ENCODE data around the gene VTI1A. TPM values are rescaled to one million over a fixed set of nuclear protein-coding genes. Genes with fewer than 3 reads are reported as not detected.
"Not testable (repeated sequence)": the region's sequence is repeated elsewhere in the genome, so short reads cannot be mapped to it uniquely, and the experiment has no call there.

VTI1A gene
- total RNA-seq, 2 donors from 2014 or later = 35.2 to 46.9 TPM

DNA sequence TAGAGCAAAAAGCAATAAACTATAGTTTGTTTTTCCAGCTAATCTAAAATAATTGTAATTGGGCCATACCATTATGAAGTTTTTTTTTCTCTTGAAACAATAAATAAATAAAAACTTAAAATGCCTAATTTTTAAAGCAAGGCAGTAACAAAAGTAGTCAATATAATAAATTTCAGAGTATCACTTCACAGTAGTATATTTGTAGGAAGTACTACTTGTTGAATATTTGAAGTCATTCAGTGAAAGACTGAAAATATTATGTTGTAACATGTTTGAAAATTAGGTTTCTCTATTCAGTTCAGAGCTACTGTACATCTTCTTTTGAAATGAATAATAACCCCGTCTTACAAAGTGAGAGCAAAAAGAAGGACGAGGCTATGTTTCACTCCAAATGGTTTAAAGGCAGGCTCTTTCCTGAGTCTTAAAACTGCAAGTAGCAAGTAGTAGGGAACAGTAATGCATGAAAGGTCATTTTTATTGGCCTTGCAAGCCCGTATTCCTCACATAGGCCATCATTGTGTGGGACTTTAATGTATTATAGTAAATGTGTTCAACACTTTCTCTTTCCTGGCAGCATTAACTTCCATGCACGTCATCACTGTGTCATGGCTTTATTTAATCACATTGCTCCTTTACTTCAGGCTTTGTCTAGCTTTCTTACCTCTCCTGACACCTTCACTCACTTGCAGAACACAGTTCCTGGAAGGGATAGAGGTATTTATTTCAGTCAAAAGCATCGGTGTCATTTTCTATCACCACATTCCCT lies 141.4 kb downstream of the VTI1A start:
- H3K4me3 Mint-ChIP-seq = no peak overlapping the region
- H3K36me3 Mint-ChIP-seq (ENCODE audit: low read depth) = peaks cover 9% of the 10 kb centered on the region
- no peaks in the 10 kb centered on the region for H3K27me3 Mint-ChIP-seq
- H3K27ac Mint-ChIP-seq = no peak overlapping the region
- ATAC-seq (replicated peaks) = no peak
- H3K4me1 Mint-ChIP-seq = no peaks in the 10 kb centered on the region
- no peaks in the 10 kb centered on the region for H3K9me3 Mint-ChIP-seq

DNA sequence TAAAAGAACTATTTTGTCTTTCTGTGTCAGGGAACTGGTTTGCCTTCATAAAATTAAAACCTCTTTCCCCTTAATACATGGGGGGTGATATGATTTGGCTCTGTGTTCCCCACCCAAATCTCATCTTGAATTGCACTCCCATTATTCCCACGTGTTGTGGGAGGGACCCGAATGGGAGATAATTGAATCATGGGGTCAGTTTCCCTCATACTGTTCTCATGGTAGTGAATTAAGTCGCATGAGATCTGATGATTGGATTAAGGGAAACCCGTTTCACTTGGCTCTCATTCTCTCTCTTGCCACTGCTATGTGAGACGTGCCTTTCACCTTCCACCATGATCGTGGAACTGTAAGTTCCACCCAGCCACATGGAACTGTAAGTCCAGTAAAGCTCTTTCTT lies 142.1 kb downstream of the VTI1A start:
- no peak for ATAC-seq (replicated peaks)
- H3K27ac Mint-ChIP-seq = no peak overlapping the region
- H3K4me1 Mint-ChIP-seq = no peaks in the 10 kb centered on the region
- peaks cover 9% of the 10 kb centered on the region for H3K36me3 Mint-ChIP-seq (ENCODE audit: low read depth)
- no peak overlapping the region for H3K4me3 Mint-ChIP-seq
- H3K27me3 Mint-ChIP-seq = no peaks in the 10 kb centered on the region
- H3K9me3 Mint-ChIP-seq = no peaks in the 10 kb centered on the region

DNA sequence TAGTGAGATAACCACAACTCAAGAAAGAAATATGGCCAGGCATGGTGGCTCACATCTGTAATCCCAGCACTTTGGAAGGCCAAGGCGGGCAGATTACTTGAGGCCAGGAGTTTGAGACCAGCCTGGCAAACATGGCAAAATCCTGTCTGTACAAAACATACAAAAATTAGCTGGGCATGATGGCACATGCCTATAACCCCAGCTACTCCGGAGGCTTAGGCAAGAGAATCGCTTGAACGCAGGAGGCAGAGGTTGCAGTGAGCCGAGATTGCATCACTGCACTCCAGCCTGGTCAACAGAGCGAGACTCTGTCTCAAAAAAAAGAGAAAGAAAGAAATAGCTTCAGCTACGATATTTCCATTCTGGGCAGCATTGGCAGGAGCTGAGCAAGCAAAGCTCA lies 143.8 kb downstream of the VTI1A start:
- not testable (repeated sequence) for H3K4me1 Mint-ChIP-seq; H3K36me3 Mint-ChIP-seq (ENCODE audit: low read depth)

DNA sequence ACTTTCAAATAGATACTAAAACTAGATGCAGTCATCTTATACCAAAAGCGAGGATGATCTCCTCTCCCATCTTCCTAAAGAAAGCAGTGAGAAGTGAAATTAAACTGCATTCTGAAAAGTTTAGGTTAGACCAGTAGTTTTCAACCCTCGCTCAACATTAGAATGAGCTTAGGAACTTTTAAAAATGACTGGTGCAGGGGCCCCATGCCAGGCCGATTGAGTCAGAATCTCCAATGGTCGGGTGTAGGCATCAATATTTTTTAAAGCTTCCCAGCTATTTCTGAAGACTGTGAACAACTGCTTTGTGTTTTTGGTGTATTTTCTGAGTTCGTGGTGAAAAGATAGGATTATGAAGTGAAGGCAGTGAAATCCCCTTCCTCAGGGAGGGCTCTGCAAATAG lies 146.0 kb downstream of the VTI1A start:
- H3K27me3 Mint-ChIP-seq = no peaks in the 10 kb centered on the region
- no peak for ATAC-seq (replicated peaks)
- no peak overlapping the region for H3K4me3 Mint-ChIP-seq
- no peaks in the 10 kb centered on the region for H3K4me1 Mint-ChIP-seq
- H3K9me3 Mint-ChIP-seq = no peaks in the 10 kb centered on the region
- H3K27ac Mint-ChIP-seq = no peak overlapping the region
- no peaks in the 10 kb centered on the region for H3K36me3 Mint-ChIP-seq (ENCODE audit: low read depth)

More for the DNA sequence above, 143.8 kb downstream of the VTI1A start:
- H3K27ac Mint-ChIP-seq; H3K4me3 Mint-ChIP-seq; H3K9me3 Mint-ChIP-seq; ATAC-seq (replicated peaks); H3K27me3 Mint-ChIP-seq: not testable (repeated sequence)

DNA sequence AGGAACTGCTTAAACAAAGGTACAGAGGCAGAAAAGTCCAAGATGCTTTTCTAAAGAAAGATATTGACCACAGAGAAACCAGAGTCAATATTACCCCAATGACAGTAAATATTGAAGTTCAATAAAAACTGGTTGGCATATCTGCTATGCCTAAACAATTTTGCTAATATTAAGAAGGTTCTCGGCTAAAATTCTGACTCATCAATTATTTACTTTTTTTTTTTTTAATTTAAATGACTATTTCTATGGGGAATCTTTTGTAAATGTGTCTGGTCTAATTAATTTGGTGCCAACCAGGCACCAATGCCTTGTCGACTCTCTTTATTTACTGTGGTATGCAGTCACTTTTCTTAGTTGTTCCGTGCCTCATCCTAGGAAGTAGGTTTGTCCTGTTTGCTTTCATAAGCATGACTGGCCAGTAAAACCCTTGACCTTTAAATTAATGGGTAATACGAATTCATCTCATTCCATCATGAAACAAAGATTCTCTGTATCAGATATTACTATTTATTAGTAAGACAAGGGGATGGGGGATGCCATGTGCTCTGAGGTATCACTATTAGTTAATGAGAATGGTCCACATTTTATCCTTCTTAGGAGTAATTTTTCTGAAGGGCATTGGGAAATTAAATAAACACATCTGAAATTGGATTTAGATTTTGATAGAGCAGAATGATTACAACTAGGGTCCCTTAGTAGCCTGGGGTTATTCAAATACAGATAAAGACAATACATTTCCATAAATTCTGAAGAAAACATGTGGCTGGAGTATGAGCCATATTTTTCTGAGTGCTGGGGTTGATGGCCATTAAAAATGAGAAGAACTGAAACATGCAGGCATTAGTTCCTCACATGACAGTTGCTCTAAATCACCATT lies 154.4 kb downstream of the VTI1A start:
- Mint-ChIP-seq H3K27ac (no peak overlapping the region), H3K36me3 (ENCODE audit: low read depth) (peaks cover 10% of the 10 kb centered on the region), H3K9me3 (peaks cover 3% of the 10 kb centered on the region), H3K4me1 (no peaks in the 10 kb centered on the region), H3K27me3 (no peaks in the 10 kb centered on the region), H3K4me3 (no peak overlapping the region)
- no peak for ATAC-seq (replicated peaks)

DNA sequence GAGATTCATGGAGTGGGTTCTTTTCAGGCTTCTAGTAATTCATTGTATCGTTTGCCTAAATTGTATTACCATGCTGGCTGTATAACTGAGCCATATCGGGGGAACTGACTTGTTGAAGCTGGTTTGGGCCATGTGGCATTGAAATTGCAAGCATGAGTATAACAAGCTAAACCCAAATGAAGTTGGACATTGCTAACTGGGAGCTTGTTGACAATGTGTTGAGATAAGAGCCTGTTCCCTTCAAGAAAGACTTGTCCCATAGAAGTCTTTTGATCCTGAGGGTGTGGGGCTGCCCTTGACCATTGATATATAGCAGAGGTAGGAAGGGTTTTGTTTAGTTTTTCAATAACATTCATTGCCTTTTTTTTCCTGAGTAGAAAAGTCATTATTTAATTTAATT lies 156.0 kb downstream of the VTI1A start:
- peaks cover 3% of the 10 kb centered on the region for H3K9me3 Mint-ChIP-seq
- H3K36me3 Mint-ChIP-seq (ENCODE audit: low read depth) = peaks cover 11% of the 10 kb centered on the region

DNA sequence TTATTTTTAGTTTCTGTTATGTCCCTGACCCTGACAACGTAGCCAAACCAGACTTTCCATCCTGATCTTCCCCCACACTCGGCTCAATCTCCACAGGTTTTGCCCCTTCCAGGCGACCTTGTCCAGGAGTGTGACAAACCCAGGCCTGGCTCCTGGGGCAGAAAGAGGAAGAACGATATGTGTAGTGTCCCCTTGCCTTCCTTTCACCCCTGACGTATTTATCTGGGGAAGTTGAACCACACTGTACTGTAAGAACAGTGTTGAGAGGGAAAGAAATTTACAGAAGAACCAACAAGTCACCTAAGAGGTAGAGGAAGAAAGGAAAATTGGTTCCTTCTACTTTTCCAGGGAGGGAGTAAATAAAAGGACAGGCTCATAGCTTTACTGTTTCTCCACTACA lies 158.0 kb downstream of the VTI1A start:
- no peak overlapping the region for H3K4me3 Mint-ChIP-seq
- H3K36me3 Mint-ChIP-seq (ENCODE audit: low read depth) = peaks cover 11% of the 10 kb centered on the region
- no peaks in the 10 kb centered on the region for H3K4me1 Mint-ChIP-seq
- ATAC-seq (replicated peaks) = no peak
- H3K27me3 Mint-ChIP-seq = no peaks in the 10 kb centered on the region
- no peak overlapping the region for H3K27ac Mint-ChIP-seq
- H3K9me3 Mint-ChIP-seq = no peaks in the 10 kb centered on the region

More for the DNA sequence above, 156.0 kb downstream of the VTI1A start:
- ATAC-seq (replicated peaks) = no peak
- Mint-ChIP-seq H3K27me3 (no peaks in the 10 kb centered on the region), H3K4me1 (no peaks in the 10 kb centered on the region), H3K4me3 (no peak overlapping the region), H3K27ac (no peak overlapping the region)

DNA sequence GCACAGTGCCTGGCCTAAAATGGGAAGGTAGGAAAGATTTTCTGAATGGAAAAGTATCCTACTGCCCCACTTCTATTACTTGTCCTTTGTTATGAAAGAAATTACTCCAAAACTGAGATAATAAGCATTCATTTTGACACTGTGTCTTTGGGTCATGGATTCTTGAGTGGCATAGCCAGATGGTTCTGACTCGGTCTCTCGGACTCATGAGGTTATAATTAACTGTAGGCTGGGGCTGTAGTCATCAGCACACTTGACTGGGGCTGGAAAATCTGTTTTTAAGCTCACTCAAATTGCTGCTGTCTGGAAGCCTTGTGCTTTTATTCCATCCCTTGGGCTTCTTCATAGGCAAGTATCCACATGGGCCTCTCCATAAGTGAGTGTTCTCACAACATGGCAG lies 160.5 kb downstream of the VTI1A start:
- Mint-ChIP-seq H3K9me3 (no peaks in the 10 kb centered on the region), H3K36me3 (ENCODE audit: low read depth) (peaks cover 11% of the 10 kb centered on the region), H3K4me1 (no peaks in the 10 kb centered on the region), H3K27ac (no peak overlapping the region), H3K4me3 (no peak overlapping the region), H3K27me3 (no peaks in the 10 kb centered on the region)
- no peak for ATAC-seq (replicated peaks)

DNA sequence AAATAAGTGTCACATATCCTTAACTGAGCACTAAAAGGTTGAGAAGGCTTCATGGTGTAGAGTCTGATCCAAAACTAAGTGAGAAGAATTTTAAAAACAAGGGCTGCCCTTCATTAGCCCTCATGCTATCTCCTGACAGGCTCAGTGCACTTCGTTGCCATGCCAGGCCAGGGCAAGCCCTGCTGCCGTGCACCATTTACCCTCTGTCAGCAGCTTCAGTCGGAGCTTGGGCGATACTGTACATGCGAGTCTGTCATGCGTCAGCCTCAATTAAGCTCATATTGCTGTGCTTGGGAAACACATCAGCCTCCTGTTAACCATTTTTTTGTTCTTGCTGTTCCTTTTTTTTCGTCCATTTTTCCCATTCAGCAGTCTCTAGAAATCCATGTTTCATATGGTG lies 166.6 kb downstream of the VTI1A start:
- no peak for ATAC-seq (replicated peaks)
- Mint-ChIP-seq H3K36me3 (ENCODE audit: low read depth) (no peaks in the 10 kb centered on the region), H3K4me3 (no peak overlapping the region), H3K27ac (no peak overlapping the region), H3K9me3 (no peaks in the 10 kb centered on the region), H3K27me3 (no peaks in the 10 kb centered on the region), H3K4me1 (no peaks in the 10 kb centered on the region)

DNA sequence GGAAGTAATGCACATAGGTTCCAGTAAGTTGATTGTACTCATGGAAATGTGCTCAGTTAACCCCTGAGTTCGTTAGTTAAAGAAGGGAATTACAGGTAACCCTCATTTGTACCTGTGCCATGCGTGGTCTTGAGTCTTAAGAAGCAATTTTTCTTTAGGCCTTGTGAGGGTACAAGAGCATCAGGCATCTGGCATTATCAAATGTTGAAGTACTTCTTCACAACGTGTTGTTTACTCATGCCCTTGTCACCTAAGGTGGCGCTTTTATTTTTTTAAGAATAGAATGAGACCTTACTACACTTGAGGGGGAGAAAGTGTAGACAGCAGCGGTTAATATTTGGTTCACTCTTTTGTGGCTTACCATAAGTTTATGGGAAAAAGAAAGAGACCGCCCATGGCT lies 167.1 kb downstream of the VTI1A start:
- H3K27me3 Mint-ChIP-seq = no peaks in the 10 kb centered on the region
- no peaks in the 10 kb centered on the region for H3K36me3 Mint-ChIP-seq (ENCODE audit: low read depth)
- no peaks in the 10 kb centered on the region for H3K4me1 Mint-ChIP-seq
- no peak for ATAC-seq (replicated peaks)
- no peak overlapping the region for H3K4me3 Mint-ChIP-seq
- no peaks in the 10 kb centered on the region for H3K9me3 Mint-ChIP-seq
- H3K27ac Mint-ChIP-seq = no peak overlapping the region

DNA sequence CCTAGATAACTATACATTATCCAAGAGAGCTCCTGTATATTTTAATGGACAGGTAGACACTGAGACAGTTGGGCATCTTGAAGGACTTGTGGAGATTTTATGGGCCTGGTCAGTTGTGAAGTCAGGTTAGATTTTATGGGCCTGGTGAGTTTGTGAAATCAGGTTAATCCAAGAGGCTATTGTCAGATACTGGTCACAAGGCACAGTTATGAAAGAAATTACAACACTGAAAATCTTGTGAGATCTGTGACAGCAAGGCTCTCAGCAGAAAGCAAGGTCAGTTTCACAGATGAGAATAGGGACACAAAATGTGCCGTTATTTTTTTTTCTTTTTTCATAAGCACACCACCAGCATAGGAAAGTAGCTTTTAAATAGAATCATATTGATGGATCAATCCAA lies 167.6 kb downstream of the VTI1A start:
- H3K36me3 Mint-ChIP-seq (ENCODE audit: low read depth) = no peaks in the 10 kb centered on the region
- H3K27ac Mint-ChIP-seq = no peak overlapping the region
- H3K4me1 Mint-ChIP-seq = no peaks in the 10 kb centered on the region
- H3K27me3 Mint-ChIP-seq = no peaks in the 10 kb centered on the region
- ATAC-seq (replicated peaks) = no peak
- no peak overlapping the region for H3K4me3 Mint-ChIP-seq
- no peaks in the 10 kb centered on the region for H3K9me3 Mint-ChIP-seq

DNA sequence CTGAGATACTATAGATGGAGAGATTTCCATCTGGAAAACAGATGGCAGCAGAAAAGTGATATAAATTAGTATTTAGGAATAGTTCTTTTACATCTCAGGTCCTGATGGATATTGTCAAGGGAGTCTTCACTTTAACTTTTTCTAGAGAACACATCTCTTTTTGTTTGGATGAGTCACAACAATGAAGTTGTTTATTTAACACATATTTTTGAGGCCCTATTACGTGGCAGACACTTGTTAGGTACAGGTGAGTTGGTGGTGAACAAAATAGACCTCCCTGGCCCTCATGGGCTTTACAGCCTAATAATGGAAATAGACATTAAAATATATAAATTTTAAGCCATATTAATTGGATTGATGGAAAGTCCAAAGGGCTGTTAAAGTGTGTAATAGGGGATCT lies 168.3 kb downstream of the VTI1A start:
- Mint-ChIP-seq H3K4me1 (no peaks in the 10 kb centered on the region), H3K4me3 (no peak overlapping the region), H3K27ac (no peak overlapping the region), H3K27me3 (no peaks in the 10 kb centered on the region), H3K9me3 (no peaks in the 10 kb centered on the region), H3K36me3 (ENCODE audit: low read depth) (peaks cover 4% of the 10 kb centered on the region)
- no peak for ATAC-seq (replicated peaks)

DNA sequence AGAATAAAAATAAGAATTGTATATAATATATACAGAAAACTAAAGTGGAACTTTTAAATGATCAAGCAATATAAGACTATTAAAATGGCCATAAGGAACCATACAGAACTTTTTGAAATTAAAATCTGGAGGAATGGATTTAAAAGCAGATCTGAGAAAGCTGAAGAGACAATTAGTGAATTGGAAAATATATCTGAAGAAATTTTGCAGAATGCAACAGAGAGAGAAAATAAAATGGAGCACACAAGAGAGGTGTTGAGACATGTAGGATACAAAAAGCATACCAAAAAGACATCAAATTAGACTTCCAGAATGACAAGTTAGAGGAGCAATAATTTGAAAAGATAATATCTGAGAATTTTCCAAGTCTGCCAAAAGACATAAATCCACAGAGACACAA lies 169.6 kb downstream of the VTI1A start:
- Mint-ChIP-seq H3K36me3 (ENCODE audit: low read depth) (peaks cover 6% of the 10 kb centered on the region), H3K4me1 (peaks cover 2% of the 10 kb centered on the region), H3K27me3 (no peaks in the 10 kb centered on the region), H3K9me3 (no peaks in the 10 kb centered on the region), H3K27ac (no peak overlapping the region), H3K4me3 (no peak overlapping the region)
- ATAC-seq (replicated peaks) = no peak

DNA sequence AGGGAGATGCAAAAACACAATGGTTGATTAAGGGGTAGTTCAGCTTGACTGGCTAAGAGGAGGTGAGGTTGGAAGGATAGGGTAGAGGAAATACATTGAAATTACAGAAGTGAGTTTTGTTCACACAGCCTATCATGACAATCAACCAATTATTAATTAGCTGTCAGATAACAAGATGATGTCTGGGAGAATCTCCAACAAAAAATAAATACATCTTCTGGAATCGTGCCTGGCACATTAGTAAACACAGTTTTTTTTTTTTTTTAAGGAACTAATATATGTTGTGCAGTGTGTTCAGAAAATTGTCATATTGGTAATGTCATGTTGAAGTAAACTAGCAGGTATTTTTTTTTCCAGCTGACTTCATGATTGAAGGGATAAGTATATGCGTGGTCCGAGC lies 171.8 kb downstream of the VTI1A start:
- Mint-ChIP-seq H3K4me1 (peaks cover 4% of the 10 kb centered on the region), H3K36me3 (ENCODE audit: low read depth) (peaks cover 6% of the 10 kb centered on the region), H3K27me3 (no peaks in the 10 kb centered on the region), H3K27ac (no peak overlapping the region), H3K9me3 (no peaks in the 10 kb centered on the region), H3K4me3 (no peak overlapping the region)
- no peak for ATAC-seq (replicated peaks)

DNA sequence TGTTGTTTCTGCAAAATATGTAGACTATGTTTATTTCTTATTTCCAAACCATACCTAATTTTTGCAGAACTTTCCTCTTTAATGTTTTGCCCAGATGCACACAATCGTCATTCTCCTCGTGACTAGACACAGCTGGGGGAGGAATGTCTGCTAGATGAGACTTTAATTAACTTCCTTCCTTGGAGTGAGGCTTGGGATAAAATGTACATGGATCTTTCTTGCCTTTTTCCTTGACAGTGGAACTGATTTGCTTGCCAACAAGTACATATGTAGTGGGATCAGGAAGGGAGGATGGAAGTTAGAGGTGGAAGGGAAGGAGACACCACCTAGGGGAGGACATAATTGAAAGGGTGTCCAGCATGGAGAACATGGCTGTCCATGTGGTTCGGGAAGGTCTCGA lies 172.5 kb downstream of the VTI1A start:
- H3K4me1 Mint-ChIP-seq = peaks cover 4% of the 10 kb centered on the region
- H3K36me3 Mint-ChIP-seq (ENCODE audit: low read depth) = peaks cover 6% of the 10 kb centered on the region
- H3K4me3 Mint-ChIP-seq = no peak overlapping the region
- H3K27me3 Mint-ChIP-seq = no peaks in the 10 kb centered on the region
- H3K27ac Mint-ChIP-seq = no peak overlapping the region
- no peaks in the 10 kb centered on the region for H3K9me3 Mint-ChIP-seq
- no peak for ATAC-seq (replicated peaks)

Measured in activated T-helper 17 cell treated with anti-CD3 and anti-CD28 coated beads, Interleukin-2, amount 50 U/mL, for 72 hours (primary cell).